ENCODE data around the gene TRIM24.

The TRIM24 gene

GRCh38 chr7:138512092-138512858 lies 52.2 kb downstream of the TRIM24 start:
- Histone ChIP-seq H3K9me3 (ENCODE audit: insufficient read depth, low read depth, low read length) (peaks cover 11% of the 10 kb centered on the region; the same call in 1 of the 2 replicates), H3F3A (ENCODE audit: low read depth) (no peaks in the 10 kb centered on the region), H4K20me1 (ENCODE audit: insufficient read depth, low read length, poor library complexity, severe bottlenecking) (peaks cover 23% of the 10 kb centered on the region), H2AFZ (ENCODE audit: low read length) (no peak overlapping the region), H3K79me2 (ENCODE audit: insufficient read depth, low read length) (peaks cover 78% of the 10 kb centered on the region), H3K9me2 (replicated peaks; ENCODE audit: low read depth, low read length) (no peaks in the 10 kb centered on the region), H3K27me3 (ENCODE audit: insufficient read depth, low read length, poor library complexity, severe bottlenecking) (no peaks in the 10 kb centered on the region), H3K4me3 (ENCODE audit: low read length, poor library complexity, severe bottlenecking) (no peak overlapping the region), H3K4me2 (ENCODE audit: low read depth, low read length, poor library complexity, severe bottlenecking) (no peak overlapping the region), H3K9ac (ENCODE audit: low read depth, low read length, poor library complexity, severe bottlenecking) (no peak overlapping the region), H3K36me3 (ENCODE audit: insufficient read depth, low read length) (peaks cover 82% of the 10 kb centered on the region), H3K4me1 (ENCODE audit: insufficient read depth, low read length, poor library complexity, severe bottlenecking) (no peaks in the 10 kb centered on the region)
- TF ChIP-seq, protein P1, sequence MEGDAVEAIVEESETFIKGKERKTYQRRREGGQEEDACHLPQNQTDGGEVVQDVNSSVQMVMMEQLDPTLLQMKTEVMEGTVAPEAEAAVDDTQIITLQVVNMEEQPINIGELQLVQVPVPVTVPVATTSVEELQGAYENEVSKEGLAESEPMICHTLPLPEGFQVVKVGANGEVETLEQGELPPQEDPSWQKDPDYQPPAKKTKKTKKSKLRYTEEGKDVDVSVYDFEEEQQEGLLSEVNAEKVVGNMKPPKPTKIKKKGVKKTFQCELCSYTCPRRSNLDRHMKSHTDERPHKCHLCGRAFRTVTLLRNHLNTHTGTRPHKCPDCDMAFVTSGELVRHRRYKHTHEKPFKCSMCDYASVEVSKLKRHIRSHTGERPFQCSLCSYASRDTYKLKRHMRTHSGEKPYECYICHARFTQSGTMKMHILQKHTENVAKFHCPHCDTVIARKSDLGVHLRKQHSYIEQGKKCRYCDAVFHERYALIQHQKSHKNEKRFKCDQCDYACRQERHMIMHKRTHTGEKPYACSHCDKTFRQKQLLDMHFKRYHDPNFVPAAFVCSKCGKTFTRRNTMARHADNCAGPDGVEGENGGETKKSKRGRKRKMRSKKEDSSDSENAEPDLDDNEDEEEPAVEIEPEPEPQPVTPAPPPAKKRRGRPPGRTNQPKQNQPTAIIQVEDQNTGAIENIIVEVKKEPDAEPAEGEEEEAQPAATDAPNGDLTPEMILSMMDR (conservative IDR thresholded peaks at IDR 0.05; ENCODE audit: low read length) = no peak
- no peak for TF ChIP-seq EZH2phosphoT487 (IDR thresholded peaks at IDR 0.05; ENCODE audit: borderline replicate concordance)

DNA sequence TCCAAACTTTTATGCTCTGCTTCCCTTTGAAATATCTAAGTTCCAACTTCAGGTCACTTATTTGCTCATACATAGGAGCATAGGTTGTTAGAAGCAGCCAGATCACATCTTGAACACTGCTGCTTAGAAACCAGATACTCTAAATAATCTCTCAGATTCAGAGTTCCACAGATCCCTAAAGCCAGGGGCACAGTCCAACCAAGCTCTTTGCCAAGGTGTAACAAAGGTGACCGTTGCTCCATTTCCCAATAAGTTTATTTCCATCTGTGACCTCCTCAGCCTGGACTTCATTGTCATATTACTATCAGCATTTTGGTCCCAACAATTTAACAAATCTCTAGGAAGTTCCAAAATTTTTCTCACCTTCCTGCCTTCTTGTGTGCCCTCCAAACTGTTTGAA lies 52.8 kb downstream of the TRIM24 start:
- H2AFZ ChIP-seq (ENCODE audit: low read length) = no peak overlapping the region

DNA sequence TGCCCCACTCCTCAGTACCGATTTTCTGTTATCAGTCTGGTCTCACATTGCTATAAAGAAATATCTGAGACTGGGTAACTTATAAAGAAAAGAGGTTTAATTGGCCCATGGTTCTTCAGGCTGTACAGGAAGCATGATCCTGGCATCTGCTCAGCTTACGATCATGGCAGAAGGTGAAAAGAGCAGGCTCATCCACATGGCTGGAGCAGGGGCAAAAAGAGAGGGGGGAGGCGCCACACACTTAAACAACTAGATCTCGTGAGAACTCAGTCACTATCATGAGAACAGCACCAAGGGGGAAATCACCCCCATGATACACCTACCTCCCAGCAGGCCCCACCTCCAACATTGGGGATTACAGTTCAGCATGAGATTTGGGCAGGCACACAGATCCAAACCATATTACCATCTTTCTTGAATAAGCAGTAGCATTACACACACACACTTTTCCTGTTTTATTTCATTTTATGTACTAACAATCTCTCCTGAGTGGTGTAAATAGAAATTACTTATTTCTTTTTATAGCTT lies 53.3 kb downstream of the TRIM24 start:
- H3K79me2 ChIP-seq (ENCODE audit: insufficient read depth, low read length) = peaks cover 66% of the 10 kb centered on the region
- H3K36me3 ChIP-seq (ENCODE audit: insufficient read depth, low read length) = peaks cover 81% of the 10 kb centered on the region

More for the DNA sequence above, 52.8 kb downstream of the TRIM24 start:
- Histone ChIP-seq H4K20me1 (ENCODE audit: insufficient read depth, low read length, poor library complexity, severe bottlenecking) (peaks cover 19% of the 10 kb centered on the region), H3F3A (ENCODE audit: low read depth) (no peaks in the 10 kb centered on the region), H3K36me3 (ENCODE audit: insufficient read depth, low read length) (peaks cover 83% of the 10 kb centered on the region), H3K9me2 (replicated peaks; ENCODE audit: low read depth, low read length) (no peaks in the 10 kb centered on the region), H3K79me2 (ENCODE audit: insufficient read depth, low read length) (peaks cover 72% of the 10 kb centered on the region), H3K4me1 (ENCODE audit: insufficient read depth, low read length, poor library complexity, severe bottlenecking) (no peaks in the 10 kb centered on the region), H3K9ac (ENCODE audit: low read depth, low read length, poor library complexity, severe bottlenecking) (no peak overlapping the region), H3K4me3 (ENCODE audit: low read length, poor library complexity, severe bottlenecking) (no peak overlapping the region), H3K27me3 (ENCODE audit: insufficient read depth, low read length, poor library complexity, severe bottlenecking) (no peaks in the 10 kb centered on the region), H3K4me2 (ENCODE audit: low read depth, low read length, poor library complexity, severe bottlenecking) (no peak overlapping the region), H3K9me3 (ENCODE audit: insufficient read depth, low read depth, low read length) (peaks cover 11% of the 10 kb centered on the region; the same call in 1 of the 2 replicates)
- no peak for TF ChIP-seq EZH2phosphoT487 (IDR thresholded peaks at IDR 0.05; ENCODE audit: borderline replicate concordance)
- TF ChIP-seq, protein P1 (conservative IDR thresholded peaks at IDR 0.05; ENCODE audit: low read length) = no peak

More for the DNA sequence above, 53.3 kb downstream of the TRIM24 start:
- Histone ChIP-seq H3K4me3 (ENCODE audit: low read length, poor library complexity, severe bottlenecking) (no peak overlapping the region), H3F3A (ENCODE audit: low read depth) (no peaks in the 10 kb centered on the region), H3K9ac (ENCODE audit: low read depth, low read length, poor library complexity, severe bottlenecking) (no peak overlapping the region), H3K4me1 (ENCODE audit: insufficient read depth, low read length, poor library complexity, severe bottlenecking) (no peaks in the 10 kb centered on the region), H3K4me2 (ENCODE audit: low read depth, low read length, poor library complexity, severe bottlenecking) (no peak overlapping the region), H2AFZ (ENCODE audit: low read length) (no peak overlapping the region), H3K9me3 (ENCODE audit: insufficient read depth, low read depth, low read length) (peaks cover 11% of the 10 kb centered on the region; the same call in 1 of the 2 replicates), H3K9me2 (replicated peaks; ENCODE audit: low read depth, low read length) (no peaks in the 10 kb centered on the region), H4K20me1 (ENCODE audit: insufficient read depth, low read length, poor library complexity, severe bottlenecking) (peaks cover 18% of the 10 kb centered on the region), H3K27me3 (ENCODE audit: insufficient read depth, low read length, poor library complexity, severe bottlenecking) (no peaks in the 10 kb centered on the region)
- TF ChIP-seq, protein P1 (conservative IDR thresholded peaks at IDR 0.05; ENCODE audit: low read length) = no peak
- TF ChIP-seq EZH2phosphoT487 (IDR thresholded peaks at IDR 0.05; ENCODE audit: borderline replicate concordance) = no peak
